Activated CD4-positive, CD25-positive, alpha-beta regulatory T cell treated with anti-CD3 and anti-CD28 coated beads, Interleukin-2, amount 50 U/mL, for 72 hours (primary cell): ENCODE data around the gene OBSCN.

Experiments used
- DNase-seq: peaks from one replicate; pipeline ENCODE4 v3.0.0; 2021

The OBSCN gene

GRCh38 chr1:228362141-228362883, 154.5 kb downstream of the OBSCN start:
- DNase-seq = no peak

DNA sequence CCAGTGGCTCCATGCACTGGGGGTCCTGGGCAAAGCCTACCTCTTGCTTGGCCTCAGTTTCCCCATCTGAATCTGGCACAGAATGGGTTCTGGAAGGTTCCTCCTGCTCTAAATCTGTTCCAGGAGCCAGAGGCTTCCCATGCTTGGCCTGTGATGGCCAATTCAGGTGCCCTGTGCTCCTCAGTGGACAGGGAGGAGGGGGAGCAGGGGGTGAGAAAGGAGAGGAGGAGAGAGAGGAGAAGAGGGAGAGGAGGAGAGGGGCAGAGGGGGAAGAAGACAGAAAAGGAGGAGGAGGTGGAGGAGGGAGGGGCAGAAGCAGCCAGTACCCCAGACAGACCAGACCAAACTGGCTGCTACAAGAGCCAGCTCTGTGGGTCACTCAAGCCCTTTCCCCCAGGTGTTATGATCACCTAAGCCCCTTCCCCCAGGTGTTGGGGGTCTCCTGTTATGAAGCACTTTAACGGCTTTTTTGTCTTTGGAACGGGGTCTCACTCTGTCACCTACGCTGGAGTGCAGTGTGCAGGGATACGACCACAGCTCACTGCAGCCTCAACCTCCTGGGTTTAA, 155.1 kb downstream of the OBSCN start:
- no peak for DNase-seq

- DNase-seq = no peak
These were observed 155.8 kb downstream of the OBSCN start for GRCh38 chr1:228363686-228364067.

DNA sequence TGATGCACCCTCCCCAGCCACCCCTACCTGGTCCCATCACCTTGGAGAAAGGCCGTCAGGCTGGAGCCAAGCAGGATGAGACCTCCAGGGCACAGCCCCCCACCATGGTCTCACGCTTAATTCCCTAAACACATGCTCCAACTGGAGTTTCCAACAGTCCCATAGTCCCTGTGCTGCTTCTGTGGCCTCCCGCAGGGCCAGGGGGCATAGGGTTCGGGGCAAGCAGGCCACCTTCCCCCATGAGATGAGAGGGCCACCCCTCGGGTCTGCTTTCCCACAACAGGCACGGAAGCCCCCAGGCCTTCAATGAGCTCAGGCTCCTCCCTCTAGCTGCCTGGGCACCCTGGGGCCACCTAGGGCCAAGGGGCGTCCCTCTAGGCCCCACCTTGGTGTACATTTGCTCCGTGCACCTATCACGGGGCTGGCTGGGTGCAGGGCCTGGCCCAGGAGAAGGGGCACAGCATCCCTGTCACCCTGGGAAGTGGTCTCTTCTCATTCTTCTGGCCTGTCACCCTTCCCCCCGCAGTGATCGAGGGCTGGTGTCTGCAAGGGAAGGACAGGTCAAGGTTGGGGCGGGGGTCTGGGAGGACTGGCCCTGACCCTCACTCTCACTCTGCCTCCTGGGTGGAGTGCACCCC, 156.3 kb downstream of the OBSCN start:
- no peak for DNase-seq

- DNase-seq = no peak
These were observed 156.9 kb downstream of the OBSCN start for GRCh38 chr1:228364706-228365213.

- no peak for DNase-seq
These were observed 157.6 kb downstream of the OBSCN start for GRCh38 chr1:228365271-228366061.

DNA sequence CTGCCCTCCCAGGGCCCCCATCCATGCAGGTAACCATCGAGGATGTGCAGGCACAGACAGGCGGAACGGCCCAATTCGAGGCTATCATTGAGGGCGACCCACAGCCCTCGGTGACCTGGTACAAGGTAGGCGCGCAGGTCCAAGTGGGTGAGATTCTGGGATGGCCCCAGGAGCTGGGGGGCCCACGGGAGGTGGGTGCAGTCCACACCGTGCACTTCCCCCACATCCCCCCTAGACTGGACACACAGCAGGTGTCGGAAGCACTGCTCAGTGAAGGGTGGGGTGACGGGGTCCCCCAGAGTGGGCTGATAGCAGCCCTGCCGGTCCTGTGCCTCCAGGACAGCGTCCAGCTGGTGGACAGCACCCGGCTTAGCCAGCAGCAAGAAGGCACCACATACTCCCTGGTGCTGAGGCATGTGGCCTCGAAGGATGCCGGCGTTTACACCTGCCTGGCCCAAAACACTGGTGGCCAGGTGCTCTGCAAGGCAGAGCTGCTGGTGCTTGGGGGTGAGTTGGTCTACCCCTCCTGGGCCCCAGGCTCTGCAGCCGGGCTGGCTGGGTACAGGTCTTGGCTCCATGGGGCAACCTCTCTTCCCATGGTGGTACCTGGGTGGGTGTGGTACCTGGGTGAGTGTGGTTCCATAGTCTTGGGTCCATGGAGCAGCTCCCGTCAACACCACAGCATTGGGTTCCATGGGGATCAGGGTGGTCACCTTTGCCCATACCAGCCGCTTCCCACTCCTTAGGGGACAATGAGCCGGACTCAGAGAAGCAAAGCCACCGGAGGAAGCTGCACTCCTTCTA, 158.4 kb downstream of the OBSCN start:
- DNase-seq = no peak

DNA sequence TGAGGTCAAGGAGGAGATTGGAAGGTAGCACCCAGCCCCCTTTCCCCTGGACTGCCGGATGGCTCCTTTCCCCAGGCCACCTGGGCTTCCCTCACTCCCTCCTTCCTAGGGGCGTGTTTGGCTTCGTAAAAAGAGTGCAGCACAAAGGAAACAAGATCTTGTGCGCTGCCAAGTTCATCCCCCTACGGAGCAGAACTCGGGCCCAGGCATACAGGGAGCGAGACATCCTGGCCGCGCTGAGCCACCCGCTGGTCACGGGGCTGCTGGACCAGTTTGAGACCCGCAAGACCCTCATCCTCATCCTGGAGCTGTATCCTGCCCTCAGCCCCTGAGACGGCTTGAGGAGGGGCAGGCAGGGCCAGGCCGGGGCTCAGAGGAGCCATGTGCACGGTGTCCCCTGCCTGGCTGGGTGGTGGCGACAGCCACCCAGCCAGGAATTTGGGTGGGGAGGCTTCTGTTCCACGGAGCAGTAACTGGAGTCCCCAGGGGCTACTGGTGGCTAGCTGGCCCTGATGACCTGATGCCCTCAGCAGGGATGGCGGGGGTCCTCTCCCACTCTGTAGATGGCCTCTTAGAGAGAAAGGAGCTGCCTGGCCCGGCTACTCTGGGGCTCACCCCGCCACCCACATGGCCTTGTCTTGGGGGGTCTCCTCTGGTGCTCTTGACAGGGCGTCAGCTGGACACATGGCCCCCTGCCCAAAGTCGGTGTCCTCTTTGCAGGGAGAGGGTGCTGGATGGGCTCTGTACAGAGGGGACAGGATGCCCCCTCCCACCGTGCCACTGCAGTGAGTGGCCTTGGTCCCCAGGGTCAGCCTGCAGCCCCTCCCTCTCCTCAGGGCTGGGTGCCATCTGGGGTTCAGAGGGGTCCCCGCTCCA, 159.3 kb downstream of the OBSCN start:
- DNase-seq = no peak

DNA sequence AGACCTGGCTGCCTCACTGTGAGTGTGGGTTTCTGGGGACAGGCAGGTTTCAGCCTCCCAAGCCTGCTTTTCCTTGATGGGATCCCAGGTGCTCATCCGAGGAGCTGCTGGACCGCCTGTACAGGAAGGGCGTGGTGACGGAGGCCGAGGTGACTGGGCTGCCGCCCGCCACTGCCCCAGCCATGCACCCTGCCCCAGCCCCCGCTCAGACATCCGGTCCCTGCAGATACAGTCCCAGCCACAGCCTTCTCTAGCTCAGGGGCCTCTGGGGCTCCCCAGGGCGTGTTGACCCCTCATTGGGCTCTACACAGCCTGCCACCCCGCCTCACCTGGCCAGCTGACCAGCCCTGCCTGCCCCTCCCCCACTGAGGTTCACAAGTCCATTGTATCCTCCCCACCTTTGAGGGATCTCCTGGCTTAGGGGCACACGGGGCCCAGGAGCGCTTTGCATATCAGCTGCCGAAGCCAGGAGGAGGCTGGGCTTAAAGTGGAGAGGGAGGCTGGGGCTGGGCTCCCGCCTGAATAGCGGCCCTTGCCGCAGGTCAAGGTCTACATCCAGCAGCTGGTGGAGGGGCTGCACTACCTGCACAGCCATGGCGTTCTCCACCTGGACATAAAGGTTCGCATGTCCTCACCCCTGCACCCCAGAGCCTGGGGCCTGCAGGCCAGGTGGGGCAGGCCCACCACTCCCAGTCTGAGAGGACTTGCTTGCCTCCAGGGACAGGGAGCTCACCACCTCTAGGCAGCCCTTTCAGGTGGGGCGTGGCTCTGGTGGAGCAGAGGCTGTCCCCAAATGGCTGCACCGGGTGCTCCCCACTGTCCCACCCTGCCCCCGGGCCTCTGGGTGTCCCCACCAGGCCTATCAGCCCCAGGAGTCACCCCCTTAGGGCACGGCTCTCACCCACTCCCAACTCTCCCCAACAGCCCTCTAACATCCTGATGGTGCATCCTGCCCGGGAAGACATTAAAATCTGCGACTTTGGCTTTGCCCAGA, 160.3 kb downstream of the OBSCN start:
- DNase-seq = no peak

- DNase-seq = no peak
These were observed 161.2 kb downstream of the OBSCN start for GRCh38 chr1:228368801-228369607.

DNA sequence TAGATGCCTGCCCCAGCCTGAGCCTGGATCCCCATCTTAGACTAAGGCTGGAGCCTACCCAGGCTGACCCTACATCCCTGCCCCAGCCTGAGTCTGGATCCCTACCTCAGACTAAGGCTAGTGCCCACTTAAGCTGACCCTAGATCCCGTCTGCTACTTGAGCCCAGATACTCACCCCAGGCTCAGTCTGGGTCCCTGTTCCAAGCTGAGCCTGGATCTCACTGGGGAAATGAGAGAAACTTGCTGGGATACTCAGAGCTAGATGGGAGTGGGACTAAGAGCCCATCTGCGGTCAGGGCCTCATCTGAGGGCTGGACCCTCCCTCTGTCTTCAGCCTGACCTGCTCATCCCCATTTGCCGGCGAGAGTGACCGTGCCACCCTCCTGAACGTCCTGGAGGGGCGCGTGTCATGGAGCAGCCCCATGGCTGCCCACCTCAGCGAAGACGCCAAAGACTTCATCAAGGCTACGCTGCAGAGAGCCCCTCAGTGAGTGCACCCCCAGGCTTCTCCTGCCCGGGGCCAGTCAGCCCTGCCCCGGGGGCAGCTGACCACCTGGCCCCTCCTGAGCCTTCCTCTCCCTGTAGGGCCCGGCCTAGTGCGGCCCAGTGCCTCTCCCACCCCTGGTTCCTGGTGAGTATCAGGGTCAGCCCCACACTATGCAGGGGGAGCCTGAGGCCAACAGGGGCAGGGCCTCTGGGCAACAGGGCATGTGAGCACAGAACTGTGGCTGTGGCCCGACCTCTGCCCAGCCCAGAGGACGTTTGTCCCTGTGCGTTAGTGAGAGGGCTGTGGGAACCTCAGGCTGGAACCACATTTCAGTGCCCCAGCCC, 162.0 kb downstream of the OBSCN start:
- DNase-seq = no peak

DNA sequence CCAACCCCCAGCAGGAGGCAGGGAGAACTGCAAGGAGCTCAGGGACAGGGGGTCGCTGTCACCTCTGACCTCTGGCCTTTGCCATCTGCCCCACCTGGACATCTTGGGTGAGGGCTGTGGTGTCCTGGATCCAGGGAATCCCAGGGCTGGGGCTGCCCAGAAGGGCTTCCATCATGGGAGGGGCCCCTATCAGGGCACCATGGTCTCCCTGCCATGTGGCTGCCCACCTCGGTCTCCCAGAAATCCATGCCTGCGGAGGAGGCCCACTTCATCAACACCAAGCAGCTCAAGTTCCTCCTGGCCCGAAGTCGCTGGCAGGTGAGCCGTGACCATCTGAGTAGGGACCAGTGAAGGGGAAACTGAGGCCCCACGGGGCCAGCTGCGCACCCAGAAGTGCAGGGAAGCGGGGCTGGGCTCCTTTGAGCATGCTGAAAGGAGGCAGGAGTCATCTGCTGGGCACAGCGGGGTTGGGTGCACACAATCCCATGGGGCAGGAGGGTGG, 162.6 kb downstream of the OBSCN start:
- DNase-seq = no peak

GRCh38 chr1:228370941-228371740, 163.3 kb downstream of the OBSCN start:
- no peak for DNase-seq

GRCh38 chr1:228371741-228372182, 163.9 kb downstream of the OBSCN start:
- no peak for DNase-seq

DNA sequence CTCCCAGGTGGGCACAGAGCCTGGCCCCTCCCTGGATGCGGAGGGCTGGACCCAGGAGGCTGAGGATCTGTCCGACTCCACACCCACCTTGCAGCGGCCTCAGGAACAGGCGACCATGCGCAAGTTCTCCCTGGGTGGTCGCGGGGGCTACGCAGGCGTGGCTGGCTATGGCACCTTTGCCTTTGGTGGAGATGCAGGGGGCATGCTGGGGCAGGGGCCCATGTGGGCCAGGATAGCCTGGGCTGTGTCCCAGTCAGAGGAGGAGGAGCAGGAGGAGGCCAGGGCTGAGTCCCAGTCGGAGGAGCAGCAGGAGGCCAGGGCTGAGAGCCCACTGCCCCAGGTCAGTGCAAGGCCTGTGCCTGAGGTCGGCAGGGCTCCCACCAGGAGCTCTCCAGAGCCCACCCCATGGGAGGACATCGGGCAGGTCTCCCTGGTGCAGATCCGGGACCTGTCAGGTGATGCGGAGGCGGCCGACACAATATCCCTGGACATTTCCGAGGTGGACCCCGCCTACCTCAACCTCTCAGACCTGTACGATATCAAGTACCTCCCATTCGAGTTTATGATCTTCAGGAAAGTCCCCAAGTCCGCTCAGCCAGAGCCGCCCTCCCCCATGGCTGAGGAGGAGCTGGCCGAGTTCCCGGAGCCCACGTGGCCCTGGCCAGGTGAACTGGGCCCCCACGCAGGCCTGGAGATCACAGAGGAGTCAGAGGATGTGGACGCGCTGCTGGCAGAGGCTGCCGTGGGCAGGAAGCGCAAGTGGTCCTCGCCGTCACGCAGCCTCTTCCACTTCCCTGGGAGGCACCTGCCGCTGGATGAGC, 164.5 kb downstream of the OBSCN start:
- DNase-seq = no peak

GRCh38 chr1:228373004-228373680, 165.3 kb downstream of the OBSCN start:
- DNase-seq = no peak
